GM23248 (cell line): ENCODE results near the gene CLEC16A.

ENCODE experiments used
- EZH2 ChIP-seq: fragments of 200-600 bp; sonication (generic); IDR thresholded peaks from 2 replicates; pipeline ENCODE4 v1.6.1; 2018; ENCODE audit warnings: antibody characterized with exemption, mild to moderate bottlenecking; ENCODE audit not compliant: insufficient read depth, poor library complexity, severe bottlenecking
- EZH2phosphoT487 ChIP-seq: fragments of 200-600 bp; sonication (generic); IDR thresholded peaks from 2 replicates; pipeline ENCODE4 v1.6.1; 2018; ENCODE audit warnings: antibody characterized with exemption, moderate library complexity, mild to moderate bottlenecking, low read depth; ENCODE audit not compliant: insufficient read depth

DNA sequence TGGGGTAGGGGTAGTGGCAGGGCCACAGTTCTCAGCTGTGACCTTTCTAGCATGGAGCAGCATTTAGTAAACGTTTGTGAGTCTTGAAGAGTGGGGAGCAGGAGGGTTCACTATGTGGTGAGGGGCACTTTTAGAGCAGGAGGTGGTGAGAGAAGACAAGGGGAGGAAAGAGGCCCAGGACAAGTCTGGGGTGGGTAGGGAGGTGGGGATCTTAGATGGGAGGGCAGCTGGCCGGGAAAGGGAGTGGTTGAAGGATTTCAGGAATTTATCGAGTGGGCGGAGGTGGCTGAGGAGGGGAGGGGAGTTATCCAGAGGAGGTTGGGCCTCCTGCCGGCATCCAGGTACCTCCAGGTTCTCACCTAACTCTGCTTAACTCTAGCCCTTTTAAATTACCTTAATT, 1.9 kb downstream of the CLEC16A start:
- no peak for TF ChIP-seq EZH2
- no peak for TF ChIP-seq EZH2phosphoT487
